GM21360 (cell line): ENCODE results near the gene ENPP6.
"Not testable (repeated sequence)": the region's sequence is repeated elsewhere in the genome, so short reads cannot be mapped to it uniquely, and the experiment has no call there.

Experiments
- ATAC-seq: cut with Tn5 transposase; IDR thresholded peaks from one replicate; pipeline ENCODE4 v1.9.1; 2021; ENCODE audit warnings: mild to moderate bottlenecking, moderate library complexity; ENCODE audit not compliant: unreplicated experiment

ENPP6 gene

GRCh38 chr4:184237612-184238011 lies 19.9 kb upstream of the ENPP6 start:
- ATAC-seq = no peak

- no peak for ATAC-seq
These were observed 17.9 kb upstream of the ENPP6 start for GRCh38 chr4:184235526-184235925.

GRCh38 chr4:184234155-184234554 lies 16.5 kb upstream of the ENPP6 start:
- no peak for ATAC-seq

GRCh38 chr4:184232975-184233374 lies 15.3 kb upstream of the ENPP6 start:
- no peak for ATAC-seq

- ATAC-seq = no peak
These were observed 14.5 kb upstream of the ENPP6 start for GRCh38 chr4:184232202-184232601.

- no peak for ATAC-seq
These were observed 13.9 kb upstream of the ENPP6 start for GRCh38 chr4:184231573-184231972.

DNA sequence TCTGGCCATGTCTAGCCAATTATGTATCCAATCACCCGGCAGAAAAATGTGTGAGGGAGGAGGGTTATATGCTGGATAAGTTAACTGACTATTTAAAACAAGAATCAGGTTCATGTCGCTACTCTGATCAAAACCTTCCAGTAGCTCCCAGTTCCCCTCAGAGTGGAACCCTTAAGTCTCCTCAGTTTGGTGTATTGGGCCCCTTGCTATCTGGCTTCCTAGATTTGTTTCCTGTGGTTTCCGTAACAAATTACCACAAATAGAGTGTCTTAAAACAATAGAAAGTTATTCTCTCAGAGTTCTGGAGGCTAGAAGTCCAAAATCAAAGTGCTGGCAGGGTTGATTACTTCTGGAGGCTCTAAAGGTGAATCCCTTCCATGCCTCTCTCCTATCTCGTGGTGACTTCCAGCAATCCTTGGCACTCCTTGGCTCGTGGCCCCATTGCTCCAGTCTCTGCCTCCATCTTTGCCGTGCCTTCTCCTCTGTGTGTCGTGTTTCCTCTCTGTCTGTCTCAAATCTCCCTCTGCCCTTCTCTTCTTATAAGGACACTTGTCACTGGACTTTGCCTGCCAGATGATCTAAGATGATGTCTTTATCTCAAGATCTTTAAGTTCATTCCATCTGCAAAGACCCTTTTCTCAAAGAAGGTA lies 10.5 kb upstream of the ENPP6 start:
- no peak for ATAC-seq

- no peak for ATAC-seq
These were observed 1.2 kb downstream of the ENPP6 start for GRCh38 chr4:184216515-184216914.

- no peak for ATAC-seq
These were observed 1.9 kb downstream of the ENPP6 start for GRCh38 chr4:184215709-184216328.

DNA sequence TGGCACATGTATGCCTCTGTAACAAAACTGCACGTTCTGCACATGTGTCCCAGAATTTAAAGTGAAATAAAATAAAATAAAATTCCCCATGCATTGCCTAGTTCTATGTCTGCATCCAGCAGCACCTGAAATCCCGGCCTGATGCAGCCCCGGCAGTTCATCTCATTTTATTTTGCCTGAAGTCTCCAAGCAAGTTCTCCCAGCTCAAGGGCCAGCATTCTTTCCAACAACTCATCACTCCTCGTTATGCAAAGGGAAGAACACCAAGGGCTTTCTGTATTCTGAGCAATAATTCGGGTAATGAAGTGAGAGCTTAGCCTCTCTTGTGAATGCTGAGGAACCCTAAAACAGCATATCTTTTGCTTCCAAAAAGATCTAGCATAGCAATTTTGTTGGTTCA lies 2.7 kb downstream of the ENPP6 start:
- ATAC-seq = no peak

DNA sequence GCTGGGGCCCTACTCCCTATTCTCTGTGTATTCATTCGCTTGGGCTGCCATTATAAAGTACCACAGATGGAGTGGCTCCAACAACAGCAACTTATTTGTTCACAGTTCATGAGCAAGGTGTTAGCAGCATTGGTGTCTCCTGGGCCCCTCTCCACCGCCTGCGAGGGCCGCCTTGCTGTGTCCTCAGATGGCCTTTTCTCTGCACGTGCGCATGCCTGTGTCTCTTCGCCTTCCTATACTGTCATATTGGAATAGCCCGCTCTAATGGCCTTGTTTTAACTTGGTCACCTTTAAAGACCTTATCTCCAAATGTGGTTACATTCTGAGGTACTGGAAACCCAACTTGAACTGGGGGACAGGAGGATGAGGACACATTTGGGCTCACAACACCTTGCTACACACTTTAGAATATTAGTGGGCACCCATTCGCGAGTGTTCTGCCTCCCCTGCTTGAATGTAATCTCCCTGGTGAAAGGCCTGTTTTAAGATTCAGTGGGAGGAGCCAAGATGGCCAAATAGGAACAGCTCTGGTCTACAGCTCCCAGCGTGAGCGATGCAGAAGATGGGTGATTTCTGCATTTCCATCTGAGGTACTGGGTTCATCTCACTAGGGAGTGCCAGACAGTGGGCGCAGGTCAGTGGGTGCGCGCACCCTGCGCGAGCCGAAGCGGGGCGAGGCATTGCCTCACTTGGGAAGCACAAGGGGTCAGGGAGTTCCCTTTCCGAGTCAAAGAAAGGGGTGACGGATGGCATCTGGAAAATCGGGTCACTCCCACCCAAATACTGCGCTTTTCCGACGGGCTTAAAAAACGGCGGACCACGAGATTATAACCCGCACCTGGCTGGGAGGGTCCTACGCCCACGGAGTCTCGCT lies 9.7 kb downstream of the ENPP6 start:
- not testable (repeated sequence) for ATAC-seq

GRCh38 chr4:184205243-184205642 lies 12.4 kb downstream of the ENPP6 start:
- ATAC-seq = no peak

DNA sequence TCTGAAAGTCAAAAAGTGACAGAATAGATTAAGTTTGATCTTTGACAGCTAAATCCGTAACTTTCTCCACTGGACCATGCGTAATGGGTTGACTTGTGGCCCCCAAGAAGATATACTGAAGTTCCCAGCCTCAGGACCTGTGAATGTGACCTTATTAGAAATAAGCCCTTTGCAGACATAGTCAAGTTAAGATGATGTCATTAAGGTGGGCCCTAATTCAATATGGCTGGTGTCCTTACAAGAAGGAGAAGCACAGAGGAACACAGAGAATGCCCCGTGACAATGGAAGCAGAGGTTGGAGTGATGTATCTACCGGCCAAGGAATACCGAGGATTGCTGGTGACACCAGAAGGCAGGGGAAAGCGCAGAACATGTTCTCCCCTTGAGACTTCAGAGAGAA lies 14.4 kb downstream of the ENPP6 start:
- no peak for ATAC-seq

GRCh38 chr4:184201179-184201578 lies 16.5 kb downstream of the ENPP6 start:
- ATAC-seq = no peak

- no peak for ATAC-seq
These were observed 17.4 kb downstream of the ENPP6 start for GRCh38 chr4:184200296-184200695.

- no peak for ATAC-seq
These were observed 17.9 kb downstream of the ENPP6 start for GRCh38 chr4:184199780-184200179.

- no peak for ATAC-seq
These were observed 19.5 kb downstream of the ENPP6 start for GRCh38 chr4:184198190-184198589.

DNA sequence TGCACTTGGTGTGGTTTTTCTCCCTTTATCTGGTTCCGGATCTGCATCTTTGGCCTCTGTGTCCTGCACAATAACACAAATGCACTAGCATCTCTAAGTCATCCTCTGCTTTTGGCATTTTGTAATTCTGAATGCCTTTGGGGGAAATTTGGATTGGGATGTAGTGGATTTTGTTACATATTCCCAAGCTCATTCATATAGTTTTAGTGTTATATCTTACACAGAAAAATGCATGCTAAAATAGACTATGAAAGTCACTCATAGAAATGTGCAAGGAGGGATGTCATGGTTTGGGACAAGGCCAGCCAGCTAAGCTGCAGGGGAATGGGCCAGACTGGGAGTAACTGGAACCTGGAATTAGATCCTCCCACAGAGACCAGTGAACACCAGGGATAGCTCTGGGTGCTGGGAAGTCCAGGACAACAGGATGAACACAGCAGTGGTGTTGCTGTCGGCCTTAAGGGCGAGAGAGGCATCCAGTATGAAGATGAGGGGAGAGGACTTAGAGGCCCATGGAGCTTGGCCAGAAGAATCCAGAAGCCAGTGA lies 20.1 kb downstream of the ENPP6 start:
- ATAC-seq = no peak

DNA sequence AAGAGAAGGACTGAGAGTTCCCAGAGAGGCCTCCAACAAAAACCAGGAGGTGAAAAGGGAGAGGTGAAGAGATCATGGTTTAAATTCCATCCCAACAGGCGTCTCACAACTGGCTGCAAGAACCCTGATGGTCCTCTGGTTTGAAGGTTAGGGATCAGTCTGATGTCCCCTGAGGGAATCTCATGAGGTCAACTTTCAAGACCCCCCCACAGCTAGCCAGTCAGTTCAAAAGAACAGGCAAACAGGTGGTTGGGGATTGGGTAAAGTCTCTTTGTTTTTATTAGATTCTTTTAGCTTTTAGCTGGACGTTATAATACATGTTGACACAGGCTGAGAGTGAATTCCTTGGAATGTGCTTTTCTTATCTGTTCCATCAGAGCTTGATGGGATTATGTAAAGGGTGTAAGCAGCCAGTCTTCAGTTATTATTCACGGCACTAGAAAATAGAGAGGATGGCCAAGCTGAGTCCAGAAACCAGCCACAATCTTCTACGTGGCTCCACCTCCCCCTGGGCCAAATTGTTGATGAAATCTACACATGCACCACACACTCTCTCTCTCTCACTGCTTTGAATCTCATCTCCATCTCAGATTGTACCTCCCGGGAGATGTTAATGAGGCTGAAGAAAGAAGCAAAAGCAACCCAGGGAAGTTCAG lies 20.8 kb downstream of the ENPP6 start:
- ATAC-seq = no peak

DNA sequence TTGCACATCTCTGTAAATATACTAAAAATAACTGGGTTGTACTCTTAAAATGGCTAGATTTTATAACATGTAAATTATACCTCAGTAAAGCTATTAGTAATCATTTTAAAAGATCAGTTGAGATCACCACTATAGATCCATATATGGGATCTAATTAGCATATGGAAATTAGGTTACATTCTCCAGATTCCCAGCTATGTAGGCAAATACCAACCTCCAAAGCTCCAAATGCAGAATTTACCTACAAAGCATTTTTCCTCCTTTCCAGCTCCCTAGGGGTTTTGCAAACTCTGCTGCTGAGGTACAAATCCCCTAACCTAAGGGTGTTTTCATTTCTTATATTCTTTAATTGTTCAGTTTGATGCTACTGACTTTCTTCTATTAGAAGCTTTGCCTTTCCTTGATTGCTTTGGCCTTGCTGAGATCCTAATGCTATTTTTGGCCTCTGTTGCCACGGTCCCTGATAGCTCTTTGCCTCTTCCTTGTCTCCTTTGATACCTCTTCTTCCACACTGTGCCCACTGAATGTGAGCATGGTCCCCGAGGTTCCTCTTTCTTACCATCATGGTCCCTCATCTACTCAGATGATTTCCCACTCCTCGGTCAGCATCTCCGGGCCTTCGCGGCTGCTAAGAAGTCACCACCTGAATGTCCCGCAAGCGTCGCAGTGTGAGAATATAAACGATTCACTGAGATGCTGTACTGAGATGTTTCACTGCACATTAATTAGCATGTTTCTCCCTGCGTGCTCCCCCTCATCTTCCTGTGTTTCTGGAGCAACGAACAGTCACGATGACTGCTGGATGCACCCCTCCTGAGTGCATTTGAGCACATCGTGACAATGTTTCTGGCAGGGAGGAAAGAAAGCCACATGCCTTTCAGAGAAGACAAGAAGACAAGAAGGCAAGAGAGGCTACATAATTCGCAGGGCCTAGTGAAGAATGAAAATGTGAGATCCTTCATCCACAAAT lies 23.8 kb downstream of the ENPP6 start:
- no peak for ATAC-seq
